Measurements from ENCODE around the gene CIDEB. TPM values are rescaled to one million over a fixed set of nuclear protein-coding genes. Genes with fewer than 3 reads are reported as not detected.

Gene CIDEB
- total RNA-seq, 4 donors from 2014 or later = 4.6 to 13.0 (median 9.5) TPM

DNA sequence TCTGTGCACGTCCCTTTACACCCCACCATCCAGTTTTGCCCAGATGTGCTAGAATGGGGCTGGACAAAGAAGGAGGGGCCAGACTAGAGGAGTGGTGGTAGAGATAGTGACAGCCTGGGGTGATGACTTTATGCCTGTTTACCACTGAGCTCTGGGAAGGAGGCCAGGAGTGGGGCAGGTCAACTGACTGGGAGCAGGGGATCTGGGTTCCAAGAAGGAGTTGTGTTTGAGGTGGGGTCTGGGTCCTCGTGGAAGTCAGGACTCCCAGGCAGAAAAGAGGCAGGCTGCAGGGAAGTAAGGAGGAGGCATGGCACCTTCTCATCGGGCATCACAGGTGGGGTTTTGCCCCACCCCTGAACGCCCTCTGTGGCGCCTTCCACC is 2.5 kb upstream of the CIDEB start:
- intact Hi-C loops (cut with DNase I) = no loop called here
- peak overlapping the region in 2 of 3 donors; percentile 82 to 89 for H3K27ac ChIP-seq
- no peak for DNase-seq
- no peaks in the 10 kb centered on the region for H3K9me3 ChIP-seq
- H3K4me3 ChIP-seq (replicated peaks in 1 of 3) = peak overlapping the region in 1 of 3 donors; percentile 35
- H3K27me3 ChIP-seq = no peaks in the 10 kb centered on the region
- TF ChIP-seq POLR2A (IDR thresholded peaks at IDR 0.05) = no peak
- TF ChIP-seq, protein P1, sequence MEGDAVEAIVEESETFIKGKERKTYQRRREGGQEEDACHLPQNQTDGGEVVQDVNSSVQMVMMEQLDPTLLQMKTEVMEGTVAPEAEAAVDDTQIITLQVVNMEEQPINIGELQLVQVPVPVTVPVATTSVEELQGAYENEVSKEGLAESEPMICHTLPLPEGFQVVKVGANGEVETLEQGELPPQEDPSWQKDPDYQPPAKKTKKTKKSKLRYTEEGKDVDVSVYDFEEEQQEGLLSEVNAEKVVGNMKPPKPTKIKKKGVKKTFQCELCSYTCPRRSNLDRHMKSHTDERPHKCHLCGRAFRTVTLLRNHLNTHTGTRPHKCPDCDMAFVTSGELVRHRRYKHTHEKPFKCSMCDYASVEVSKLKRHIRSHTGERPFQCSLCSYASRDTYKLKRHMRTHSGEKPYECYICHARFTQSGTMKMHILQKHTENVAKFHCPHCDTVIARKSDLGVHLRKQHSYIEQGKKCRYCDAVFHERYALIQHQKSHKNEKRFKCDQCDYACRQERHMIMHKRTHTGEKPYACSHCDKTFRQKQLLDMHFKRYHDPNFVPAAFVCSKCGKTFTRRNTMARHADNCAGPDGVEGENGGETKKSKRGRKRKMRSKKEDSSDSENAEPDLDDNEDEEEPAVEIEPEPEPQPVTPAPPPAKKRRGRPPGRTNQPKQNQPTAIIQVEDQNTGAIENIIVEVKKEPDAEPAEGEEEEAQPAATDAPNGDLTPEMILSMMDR (IDR thresholded peaks at IDR 0.05) = no peak
- peaks cover 19 to 57% of the 10 kb centered on the region in 2 donors for H3K4me1 ChIP-seq
- peaks cover 12% of the 10 kb centered on the region in 2 donors for H3K36me3 ChIP-seq
- 38 to 53% methylated on average over 3 to 5 of the region's 5 CpGs for WGBS, 2 donors

DNA sequence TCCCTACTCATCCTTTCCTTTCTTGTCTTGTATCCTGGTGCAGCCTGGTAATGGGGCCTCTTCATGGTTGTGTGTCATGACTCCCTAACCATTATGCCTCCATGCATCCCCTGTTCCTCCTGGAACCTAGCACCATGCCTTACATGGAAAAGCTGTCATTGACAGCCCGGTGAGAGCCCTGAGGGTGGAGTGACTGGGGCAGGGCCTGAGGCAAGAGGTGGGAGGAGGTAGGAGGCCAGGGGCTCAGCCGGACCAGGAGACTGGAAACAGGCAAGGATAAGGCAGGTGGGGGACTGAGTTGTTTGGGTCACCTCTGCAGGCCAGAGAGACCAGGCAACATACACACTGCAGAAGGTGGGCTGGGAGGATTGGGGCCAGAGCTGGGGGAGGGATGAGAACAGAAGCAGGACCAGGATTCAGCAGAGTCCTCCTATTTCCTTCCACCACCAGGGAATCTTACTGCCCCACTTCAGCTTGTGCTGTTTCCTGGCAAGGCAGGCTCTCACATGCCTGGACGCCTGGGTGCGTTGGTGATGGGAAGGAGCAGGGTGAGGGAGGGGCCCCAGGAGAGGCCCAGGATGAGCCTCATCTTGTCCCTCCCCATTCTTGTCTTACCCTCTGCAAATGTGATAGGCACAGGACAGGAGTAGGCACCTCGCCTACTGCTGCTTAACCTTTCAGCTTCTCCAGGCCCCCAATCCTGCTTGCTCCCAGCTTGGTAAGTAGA is 1.9 kb upstream of the CIDEB start, which contains the start of gene LTB4R2:
TSS of gene LTB4R2 (plus strand) at position 603 of the 727 bp plus-strand sequence. CDS start 525 bp downstream, outside the sequence.
- WGBS, 2 donors = 78 to 81% methylated on average over 5 of the region's 5 CpGs
- Histone ChIP-seq H3K27ac (peak within 1 kb of the TSS; percentile 82 to 89 (median 84)), H3K4me3 (replicated peaks in 1 of 3) (peak within 1 kb of the TSS in 1 of 3 donors; percentile 35), H3K36me3 (peaks cover 16 to 17% of the 10 kb centered on the region in 2 donors), H3K27me3 (no peaks in the 10 kb centered on the region), H3K9me3 (no peaks in the 10 kb centered on the region), H3K4me1 (peaks cover 19 to 52% of the 10 kb centered on the region in 2 donors)
- intact Hi-C loops (cut with DNase I) = no loop called here
- DNase-seq = no peak
- no peak for TF ChIP-seq POLR2A (IDR thresholded peaks at IDR 0.05)
- TF ChIP-seq, protein P1 (IDR thresholded peaks at IDR 0.05) = no peak

DNA sequence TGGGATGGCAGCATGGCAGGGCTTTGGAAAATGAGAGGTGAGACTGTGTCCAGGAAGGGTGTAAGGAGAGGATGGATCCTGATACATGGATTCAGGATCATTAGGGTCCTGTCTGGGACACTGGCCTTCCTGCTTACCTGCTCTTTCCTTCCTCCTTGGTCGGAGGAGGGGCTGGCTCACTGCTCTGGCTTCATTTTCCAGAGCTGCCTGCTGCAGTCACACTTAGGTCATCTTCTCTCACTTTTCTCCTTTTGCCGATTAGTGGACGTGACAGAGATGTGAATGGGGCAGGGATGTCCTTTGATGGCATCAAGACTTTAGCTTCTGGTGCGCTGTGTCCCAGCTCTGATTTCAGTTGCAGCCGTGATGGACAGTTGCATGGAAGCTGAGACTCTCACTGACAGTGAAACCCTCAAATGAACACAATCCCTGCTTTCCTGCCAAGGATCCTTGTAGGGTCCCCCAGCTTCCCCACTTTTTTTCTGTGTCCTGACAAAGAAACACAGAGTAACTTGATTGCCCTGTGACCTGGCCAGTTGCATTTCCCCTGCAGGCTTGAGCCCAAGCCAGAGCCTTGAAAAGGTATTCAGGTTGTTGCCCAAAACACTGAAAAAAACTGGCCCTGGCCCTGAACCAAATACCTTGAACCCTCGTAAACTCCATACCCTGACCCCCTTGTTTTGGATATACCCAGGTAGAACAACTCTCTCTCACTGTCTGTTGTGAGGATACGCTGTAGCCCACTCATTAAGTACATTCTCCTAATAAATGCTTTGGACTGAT is 756 bp upstream of the CIDEB start:
- no peak overlapping the region for H3K27ac ChIP-seq
- intact Hi-C loops (cut with DNase I) = no loop called here
- no peak overlapping the region for H3K4me3 ChIP-seq (replicated peaks in 1 of 3)
- no peak for TF ChIP-seq POLR2A (IDR thresholded peaks at IDR 0.05)
- TF ChIP-seq, protein P1 (IDR thresholded peaks at IDR 0.05) = no peak
- WGBS, 2 donors = 82 to 94% methylated on average over 7 of the region's 7 CpGs
- no peaks in the 10 kb centered on the region for H3K27me3 ChIP-seq
- DNase-seq = no peak
- H3K9me3 ChIP-seq = no peaks in the 10 kb centered on the region
- peaks cover 19 to 45% of the 10 kb centered on the region in 2 donors for H3K4me1 ChIP-seq
- H3K36me3 ChIP-seq = peaks cover 28 to 29% of the 10 kb centered on the region in 2 donors

DNA sequence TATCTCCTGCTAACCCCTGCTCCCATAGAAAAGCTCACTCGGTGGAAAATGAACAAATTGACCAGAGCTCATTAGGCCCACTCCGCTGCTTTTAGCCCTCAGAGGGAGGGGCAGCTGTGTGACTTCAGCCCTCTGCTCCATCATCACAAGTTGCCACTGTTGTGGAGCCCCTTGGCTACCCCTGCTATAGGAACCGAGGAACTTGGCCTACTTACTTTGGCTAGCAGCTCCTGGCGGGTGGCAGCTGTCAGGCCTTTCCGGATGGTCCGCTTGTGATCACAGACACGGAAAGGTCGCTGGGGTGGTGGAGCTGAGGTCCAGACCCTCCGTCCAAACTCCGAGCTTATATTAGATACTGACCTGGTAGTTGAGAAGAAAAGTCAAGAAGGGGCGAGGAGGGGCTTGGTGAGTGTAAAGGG is 612 bp downstream of the CIDEB start:
- intact Hi-C loops (cut with DNase I) = no loop called here
- Histone ChIP-seq H3K4me1 (peaks cover 17 to 35% of the 10 kb centered on the region in 2 donors), H3K4me3 (replicated peaks in 1 of 3) (no peak overlapping the region), H3K9me3 (no peaks in the 10 kb centered on the region), H3K36me3 (peaks cover 40 to 41% of the 10 kb centered on the region in 2 donors), H3K27me3 (no peaks in the 10 kb centered on the region), H3K27ac (no peak overlapping the region)
- 86 to 88% methylated on average over 11 of the region's 11 CpGs for WGBS, 2 donors
- DNase-seq = no peak
- TF ChIP-seq POLR2A (IDR thresholded peaks at IDR 0.05) = no peak
- TF ChIP-seq, protein P1 (IDR thresholded peaks at IDR 0.05) = no peak

Measured in thyroid gland (tissue), 4 donors.